Kidney (tissue), 14 donors: Measurements from ENCODE around the gene PTPN7. TPM values are rescaled to one million over a fixed set of nuclear protein-coding genes. Genes with fewer than 3 reads are reported as not detected.

Source experiments
- DNase-seq, 5 donors: peaks; one replicate each; pipeline ENCODE4 v3.0.0-alpha.2; 2013 to 2020
- FAIRE-seq: peaks from 2 replicates; lab custom pipeline; 2012; peaks lifted over from hg19 to GRCh38; lab: Jason Lieb, UNC
- H3K27ac ChIP-seq, 2 donors: one replicate each; pipeline ENCODE4 v1.7.0; 2013; ENCODE audit warnings: low read depth in 2 of 2, low read length in 2 of 2, inconsistent platforms in 1 of 2
- H3K27me3 ChIP-seq: one replicate; pipeline ENCODE4 v1.7.1; 2013; ENCODE audit warnings: low read length, inconsistent platforms; ENCODE audit not compliant: control insufficient read depth, insufficient read depth
- H3K36me3 ChIP-seq, 3 donors: one replicate each; pipeline versions ENCODE4 v1.7.0 to v1.7.1; 2013; ENCODE audit warnings: low read length in 3 of 3, control low read depth in 1 of 3, inconsistent platforms in 1 of 3; ENCODE audit not compliant: insufficient read depth in 3 of 3, control insufficient read depth in 2 of 3
- H3K4me1 ChIP-seq, 3 donors: one replicate each; pipeline versions ENCODE4 v1.7.0 to v1.7.1; 2013; ENCODE audit warnings: low read length in 3 of 3, inconsistent platforms in 1 of 3, low read depth in 1 of 3; ENCODE audit not compliant: control insufficient read depth in 2 of 3, insufficient read depth in 2 of 3
- H3K4me3 ChIP-seq, 3 donors: one replicate each; pipeline versions ENCODE4 v1.7.0 to v1.8.1; 2013; ENCODE audit warnings: low read length in 3 of 3, control low read depth in 1 of 3, inconsistent platforms in 1 of 3
- H3K9ac ChIP-seq, 3 donors: one replicate each; pipeline versions ENCODE4 v1.7.0 to v1.7.1; 2013; ENCODE audit warnings: low read length in 3 of 3, control low read depth in 1 of 3, inconsistent platforms in 1 of 3
- H3K9me3 ChIP-seq, 3 donors: one replicate each; pipeline versions ENCODE4 v1.7.0 to v1.7.1; 2013; ENCODE audit warnings: low read length in 3 of 3, control low read depth in 1 of 3, inconsistent platforms in 1 of 3; ENCODE audit not compliant: control insufficient read depth in 2 of 3, insufficient read depth in 1 of 3
- CTCF ChIP-seq: IDR thresholded peaks from 3 replicates; pipeline ENCODE4 v1.5.1; 2012; ENCODE audit warnings: mild to moderate bottlenecking, moderate library complexity, borderline replicate concordance; ENCODE audit not compliant: insufficient read depth; ENCODE audit errors: extremely low read depth
- intact Hi-C: fragments of 100-400 bp; cut with DNase I; formaldehyde crosslinking; loops from one replicate; pipeline ENCODE4 v1.11.1; 2022
- polyA plus RNA-seq: library from polyadenylated mRNA; stranded (reverse); fragments of 350-450 nt; fragmentation: Illumina TruSeq; extraction: RNeasy Lipid Tissue Mini Kit (QIAGEN cat#74804); gene quantifications from one replicate; pipeline ENCODE4 v1.2.3, GENCODE V29; 2014; ENCODE audit warnings: low read depth, low replicate concordance; ENCODE audit not compliant: insufficient read depth
- total RNA-seq: library from RNA; stranded (reverse); fragmentation: NEBNext Ultra II Directional; extraction: Animal tissue kit (Norgen Biotek cat#: 25700); gene quantifications from one replicate; pipeline ENCODE4 v1.2.1, GENCODE V29; 2021
- donor health status: control.
- donor health status: control.
- donor health status: control.
- donor health status: control.
- donor health status: control.
- donor health status: DM: yes; HTN: yes; CAD: no.
- donor health status: Normal renal cell carcinoma (clear cell type).

PTPN7 gene
- total and polyA plus RNA-seq, 2 donors from 2014 or later = 3.5 to 5.5 TPM

- DNase-seq = peak in 3 of 5 donors; percentile 12 to 91 (median 55)
- intact Hi-C loops = no loop called here
- H3K4me1 ChIP-seq = peaks cover 0 to 7% (median 0%) of the 10 kb centered on the region in 3 donors
- TF ChIP-seq CTCF = no peak
- FAIRE-seq = no peak
- no peaks in the 10 kb centered on the region for H3K36me3 ChIP-seq
- no peaks in the 10 kb centered on the region for H3K27me3 ChIP-seq
- H3K4me3 ChIP-seq = no peak overlapping the region
- no peak overlapping the region for H3K27ac ChIP-seq
- no peak overlapping the region for H3K9ac ChIP-seq
- H3K9me3 ChIP-seq = no peaks in the 10 kb centered on the region
Observed at GRCh38 chr1:202155478-202156021, 4.9 kb downstream of the PTPN7 start.

GRCh38 chr1:202154766-202155477 lies 5.5 kb downstream of the PTPN7 start:
- DNase-seq (peak in 4 of 5 donors; percentile 81 to 93 (median 86)), FAIRE-seq (no peak)
- intact Hi-C loops = no loop called here
- TF ChIP-seq CTCF = peak; percentile 34
- Histone ChIP-seq H3K27ac (no peak overlapping the region), H3K4me1 (peaks cover 0 to 7% (median 0%) of the 10 kb centered on the region in 3 donors), H3K27me3 (no peaks in the 10 kb centered on the region), H3K36me3 (no peaks in the 10 kb centered on the region), H3K4me3 (no peak overlapping the region), H3K9me3 (no peaks in the 10 kb centered on the region), H3K9ac (no peak overlapping the region)

- Histone ChIP-seq H3K36me3 (no peaks in the 10 kb centered on the region), H3K4me3 (no peak overlapping the region), H3K27me3 (no peaks in the 10 kb centered on the region), H3K27ac (no peak overlapping the region), H3K9me3 (no peaks in the 10 kb centered on the region), H3K4me1 (peaks cover 0 to 7% (median 0%) of the 10 kb centered on the region in 3 donors), H3K9ac (no peak overlapping the region)
- DNase-seq = no peak
- intact Hi-C loops = no loop called here
- no peak for FAIRE-seq
- no peak for TF ChIP-seq CTCF
Observed at GRCh38 chr1:202154148-202154765, 6.1 kb downstream of the PTPN7 start.
